GM10248 (cell line): ENCODE measurements around the gene OR2T27.

ENCODE experiments used
- CTCF ChIA-PET: fragments of 300-600 bp; sonication (Branson Sonifier 250); formaldehyde crosslinking; extraction: SDS; loops from one replicate; lab custom pipeline; 2021; ENCODE audit warnings: antibody characterized with exemption; lab: Yijun Ruan, JAX
- POLR2A ChIA-PET: fragments of 350-650 bp; sonication (Branson Sonifier 250); formaldehyde crosslinking; extraction: SDS; loops from one replicate; lab custom pipeline; 2020; ENCODE audit warnings: antibody characterized with exemption; lab: Yijun Ruan, JAX
- DNase-seq: peaks from one replicate; pipeline ENCODE4 v3.0.0; 2012; ENCODE audit errors: extremely low spot score
- TF ChIP-seq, protein P1 (sequence below): IDR thresholded peaks from 2 replicates; pipeline ENCODE4 v1.5.1; 2012; ENCODE audit warnings: mild to moderate bottlenecking, low read depth; ENCODE audit errors: extremely low read depth, missing control alignments, control extremely low read depth

Gene OR2T27

DNA sequence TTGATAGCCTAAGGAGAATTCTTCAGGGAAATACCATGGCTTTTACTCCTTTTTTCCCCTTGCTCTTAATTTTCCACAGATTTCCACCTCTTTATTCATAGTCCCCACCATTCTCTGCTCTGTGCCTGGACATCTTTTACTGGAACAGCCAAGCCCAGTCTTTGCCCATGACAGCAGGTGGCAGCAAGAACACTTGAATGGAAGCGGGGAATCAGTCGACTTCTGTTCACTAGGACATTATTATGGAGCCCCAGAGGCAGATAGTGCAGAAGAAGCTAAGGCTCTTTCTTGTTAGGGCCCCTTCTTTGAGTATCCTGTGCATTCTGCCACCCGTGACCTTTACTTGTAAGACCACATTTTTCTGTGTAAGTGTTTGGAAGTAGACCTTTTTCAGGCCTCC, 40.9 kb upstream of the OR2T27 start:
- DNase-seq = peak; percentile 30
- ChIA-PET POLR2A (no interaction called here), CTCF (interaction anchor here (1.0 to 2.5 kb wide), 5 partner anchors 9 to 111 kb away, joined by 3 to 9 read pairs (median 5); no protein-coding TSS in a partner anchor)
- TF ChIP-seq, protein P1, sequence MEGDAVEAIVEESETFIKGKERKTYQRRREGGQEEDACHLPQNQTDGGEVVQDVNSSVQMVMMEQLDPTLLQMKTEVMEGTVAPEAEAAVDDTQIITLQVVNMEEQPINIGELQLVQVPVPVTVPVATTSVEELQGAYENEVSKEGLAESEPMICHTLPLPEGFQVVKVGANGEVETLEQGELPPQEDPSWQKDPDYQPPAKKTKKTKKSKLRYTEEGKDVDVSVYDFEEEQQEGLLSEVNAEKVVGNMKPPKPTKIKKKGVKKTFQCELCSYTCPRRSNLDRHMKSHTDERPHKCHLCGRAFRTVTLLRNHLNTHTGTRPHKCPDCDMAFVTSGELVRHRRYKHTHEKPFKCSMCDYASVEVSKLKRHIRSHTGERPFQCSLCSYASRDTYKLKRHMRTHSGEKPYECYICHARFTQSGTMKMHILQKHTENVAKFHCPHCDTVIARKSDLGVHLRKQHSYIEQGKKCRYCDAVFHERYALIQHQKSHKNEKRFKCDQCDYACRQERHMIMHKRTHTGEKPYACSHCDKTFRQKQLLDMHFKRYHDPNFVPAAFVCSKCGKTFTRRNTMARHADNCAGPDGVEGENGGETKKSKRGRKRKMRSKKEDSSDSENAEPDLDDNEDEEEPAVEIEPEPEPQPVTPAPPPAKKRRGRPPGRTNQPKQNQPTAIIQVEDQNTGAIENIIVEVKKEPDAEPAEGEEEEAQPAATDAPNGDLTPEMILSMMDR = peak; percentile 14

DNA sequence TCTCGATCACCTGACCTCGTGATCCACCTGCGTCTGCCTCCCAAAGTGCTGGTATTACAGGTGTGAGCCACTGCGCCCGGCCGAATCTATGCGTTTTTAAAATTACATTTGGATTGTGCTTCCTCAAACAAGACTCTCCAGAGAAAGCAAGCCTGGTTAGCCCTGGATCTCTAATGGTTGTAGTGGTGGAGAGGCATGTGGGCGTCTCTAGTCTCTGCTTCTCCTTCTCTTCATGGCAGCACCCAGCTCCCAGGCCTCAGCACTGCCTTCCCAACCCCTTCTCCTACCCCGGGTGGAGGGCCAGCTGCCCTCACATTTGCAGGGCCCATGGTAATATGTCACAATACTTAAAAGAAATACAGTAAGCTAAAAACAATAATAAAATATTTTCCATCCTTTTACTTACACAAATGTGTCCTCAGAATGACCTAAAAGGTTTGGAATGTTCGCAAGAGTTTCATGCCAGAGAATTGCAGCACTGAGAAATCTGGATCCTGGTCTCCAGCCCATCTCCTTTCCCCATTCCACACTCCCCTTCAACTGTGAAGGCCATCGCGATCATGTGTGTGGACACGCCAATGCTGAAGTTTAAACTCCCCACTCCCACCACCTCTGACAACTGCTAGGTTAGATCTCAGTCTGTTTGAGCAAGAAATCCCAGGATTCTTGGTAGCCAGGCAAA, 40.3 kb upstream of the OR2T27 start:
- no peak for DNase-seq
- ChIA-PET CTCF (interaction anchor here (1.4 kb wide), 1 partner anchor 9 kb away, joined by 3 read pairs; no protein-coding TSS in a partner anchor), POLR2A (no interaction called here)
- TF ChIP-seq, protein P1 = no peak

DNA sequence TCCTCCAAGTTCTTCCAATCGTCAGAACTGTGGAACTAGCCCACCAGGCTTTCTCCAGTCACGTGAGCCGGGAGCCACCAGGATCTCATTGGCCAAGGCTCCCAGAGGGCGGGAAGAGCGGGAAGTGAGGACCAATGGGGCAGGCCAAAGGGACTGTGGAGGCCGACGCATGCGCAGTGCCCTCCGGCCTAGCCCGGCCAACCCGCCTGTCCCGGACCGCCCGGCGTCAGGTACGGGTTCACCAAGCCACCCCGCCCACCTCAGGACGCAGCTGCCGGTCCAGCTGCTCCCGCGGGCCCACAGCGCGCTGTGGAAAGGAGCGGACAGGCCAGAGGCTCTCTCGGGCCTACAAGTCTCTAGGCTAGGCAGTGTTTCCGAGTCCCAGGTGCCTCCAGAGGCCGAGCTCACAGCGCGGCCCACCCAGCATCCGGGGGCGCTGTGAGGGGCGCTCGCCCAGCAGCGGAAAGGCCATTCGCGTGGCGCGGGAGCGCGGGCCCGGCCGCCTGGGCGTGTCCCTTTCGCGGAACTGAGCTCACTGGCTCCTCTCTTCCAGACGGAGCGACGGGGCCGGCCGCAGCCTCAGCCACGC, 36.3 kb upstream of the OR2T27 start:
- DNase-seq = no peak
- POLR2A ChIA-PET = no interaction called here
- TF ChIP-seq, protein P1 = no peak
- CTCF ChIA-PET = interaction anchor here (1.0 to 1.2 kb wide), 4 partner anchors 12 to 115 kb away, joined by 3 to 6 read pairs (median 3); no protein-coding TSS in a partner anchor

DNA sequence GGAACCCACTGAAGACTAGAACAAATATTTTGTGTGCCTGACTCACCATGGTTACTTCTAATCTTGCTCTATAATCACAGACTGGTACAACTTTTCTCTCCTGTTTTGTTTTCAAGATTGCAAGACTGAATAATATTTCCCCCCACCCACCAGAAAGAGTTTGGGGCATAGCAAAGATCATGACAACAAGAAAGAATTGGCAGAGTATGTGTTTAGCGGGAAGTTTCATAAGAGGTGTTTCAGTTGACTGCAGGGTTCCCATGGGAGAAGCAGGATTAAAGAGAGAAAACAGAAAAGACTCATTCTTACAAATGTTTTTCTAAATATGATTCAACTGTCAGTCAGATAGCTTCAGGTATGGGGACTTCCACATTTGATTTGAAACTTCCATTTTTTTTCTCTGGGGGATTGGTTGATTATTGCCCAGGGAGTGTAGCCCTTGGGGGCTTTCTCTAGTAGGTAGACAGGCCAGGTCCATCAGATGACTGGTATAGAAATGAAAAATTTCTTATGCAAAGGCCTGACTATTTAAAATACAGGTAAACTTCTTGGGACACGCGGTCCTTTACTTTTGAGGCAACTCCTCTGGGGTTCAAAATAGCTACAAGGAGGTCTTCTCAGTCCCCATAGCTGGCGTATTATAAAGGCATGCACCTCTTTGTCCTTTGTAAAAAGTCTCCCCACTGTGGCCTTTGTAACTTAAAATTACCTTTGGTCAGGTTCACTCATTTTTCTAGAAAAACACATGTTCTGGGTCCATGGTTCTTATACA, 33.4 kb upstream of the OR2T27 start:
- POLR2A ChIA-PET = no interaction called here
- TF ChIP-seq, protein P1 = no peak
- DNase-seq = peak; percentile 37
- CTCF ChIA-PET = interaction anchor here (0.7 to 4.1 kb wide), 4 partner anchors 16 to 75 kb away, joined by 3 to 34 read pairs (median 4); no protein-coding TSS in a partner anchor

DNA sequence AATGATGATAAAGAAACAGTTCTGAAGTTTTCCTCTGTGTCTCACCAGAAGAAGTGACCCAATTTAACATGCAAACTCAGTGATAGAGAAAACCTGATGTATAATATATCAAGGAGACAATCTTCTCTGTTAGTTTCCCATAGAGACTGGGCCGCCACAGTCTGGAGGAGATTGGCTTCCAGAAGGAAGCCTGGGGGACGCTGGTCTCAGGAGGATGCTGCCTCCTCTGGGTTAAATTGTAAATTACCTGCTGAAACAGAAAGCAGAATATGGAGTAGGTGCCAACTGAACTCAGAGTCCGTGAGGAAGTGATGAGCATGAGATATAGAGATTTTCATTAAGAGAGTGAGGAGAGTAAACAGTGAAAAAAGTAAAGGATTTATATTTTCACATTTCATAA, 31.5 kb upstream of the OR2T27 start:
- peak; percentile 53 for DNase-seq
- TF ChIP-seq, protein P1 = peak; percentile 59
- POLR2A ChIA-PET = interaction anchor here (0.6 kb wide), 1 partner anchor 152 kb away, joined by 4 read pairs; no protein-coding TSS in a partner anchor
- CTCF ChIA-PET = interaction anchor here (0.7 to 4.1 kb wide), 7 partner anchors 8 to 287 kb away, joined by 3 to 34 read pairs (median 3); no protein-coding TSS in a partner anchor

DNA sequence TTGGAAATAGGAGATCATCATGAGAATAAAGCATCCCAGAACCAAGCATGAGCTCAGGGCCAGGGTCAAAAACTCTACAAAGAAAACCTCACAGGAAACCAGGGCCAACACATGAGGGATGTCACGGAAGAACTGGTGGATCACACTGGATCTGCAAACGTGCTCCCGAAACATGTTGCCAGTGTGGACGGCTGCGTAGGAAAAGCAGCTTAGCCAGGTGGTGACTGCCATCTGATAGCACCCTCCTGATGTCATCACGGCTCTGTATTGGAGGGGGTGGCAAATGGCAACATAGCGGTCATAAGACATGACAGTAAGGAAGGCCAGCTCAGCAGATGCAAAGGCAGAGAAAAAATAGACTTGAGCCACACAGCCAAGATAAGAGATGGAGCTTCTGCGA, 26.3 kb upstream of the OR2T27 start:
- no peak for DNase-seq
- POLR2A ChIA-PET = no interaction called here
- CTCF ChIA-PET = interaction anchor here (1.3 to 2.2 kb wide), 3 partner anchors 8 to 18 kb away, joined by 3 to 7 read pairs (median 5); no protein-coding TSS in a partner anchor
- TF ChIP-seq, protein P1 = no peak
